ENCODE measurements around the gene SYTL1.
A peak's percentile ranks its signal among the peaks of the same experiment; 100 is the strongest.
"Not testable (repeated sequence)": the region's sequence is repeated elsewhere in the genome, so short reads cannot be mapped to it uniquely, and the experiment has no call there.

SYTL1 gene

GRCh38 chr1:27383039-27383605 is 41.3 kb downstream of the SYTL1 start, which contains the start of gene CD164L2:
CD164L2 (minus strand) TSS chr1:27383333; CDS start chr1:27383239, 94 bp downstream.
- DNase-seq: peak in 2 of 3 donors; percentile 32 to 45
- H3K9me3 ChIP-seq (ENCODE audit: control insufficient read depth, low read length): no peaks in the 10 kb centered on the region
- H3K4me3 ChIP-seq (ENCODE audit: insufficient read depth, low read depth, low read length, poor library complexity, severe bottlenecking): no peak within 1 kb of the TSS
- H3K4me1 ChIP-seq (ENCODE audit: control insufficient read depth, insufficient read depth, low read length, poor library complexity, severe bottlenecking): no peaks in the 10 kb centered on the region
- H3K36me3 ChIP-seq (ENCODE audit: control insufficient read depth, insufficient read depth, low read length): no peaks in the 10 kb centered on the region
- H3K27me3 ChIP-seq (replicated peaks; ENCODE audit: control insufficient read depth, insufficient read depth, low read length, poor library complexity, severe bottlenecking): no peaks in the 10 kb centered on the region
- H3K27ac ChIP-seq (ENCODE audit: insufficient read depth, low read length, poor library complexity, severe bottlenecking): no peak within 1 kb of the TSS

- no peak overlapping the region for H3K4me3 ChIP-seq (ENCODE audit: insufficient read depth, low read depth, low read length, poor library complexity, severe bottlenecking)
Measured at GRCh38 chr1:27383661-27384060, 41.8 kb downstream of the SYTL1 start.

GRCh38 chr1:27384797-27385196 is 43.0 kb downstream of the SYTL1 start:
- H3K9me3 ChIP-seq (ENCODE audit: control insufficient read depth, low read length); H3K4me1 ChIP-seq (ENCODE audit: control insufficient read depth, insufficient read depth, low read length, poor library complexity, severe bottlenecking); H3K4me3 ChIP-seq (ENCODE audit: insufficient read depth, low read depth, low read length, poor library complexity, severe bottlenecking); H3K27ac ChIP-seq (ENCODE audit: insufficient read depth, low read length, poor library complexity, severe bottlenecking); H3K36me3 ChIP-seq (ENCODE audit: control insufficient read depth, insufficient read depth, low read length); DNase-seq; H3K27me3 ChIP-seq (replicated peaks; ENCODE audit: control insufficient read depth, insufficient read depth, low read length, poor library complexity, severe bottlenecking): not testable (repeated sequence)

More at GRCh38 chr1:27383661-27384060, 41.8 kb downstream of the SYTL1 start:
- H3K27me3 ChIP-seq (replicated peaks; ENCODE audit: control insufficient read depth, insufficient read depth, low read length, poor library complexity, severe bottlenecking): no peaks in the 10 kb centered on the region
- no peak overlapping the region for H3K27ac ChIP-seq (ENCODE audit: insufficient read depth, low read length, poor library complexity, severe bottlenecking)
- no peaks in the 10 kb centered on the region for H3K9me3 ChIP-seq (ENCODE audit: control insufficient read depth, low read length)
- DNase-seq: no peak
- H3K36me3 ChIP-seq (ENCODE audit: control insufficient read depth, insufficient read depth, low read length): no peaks in the 10 kb centered on the region
- H3K4me1 ChIP-seq (ENCODE audit: control insufficient read depth, insufficient read depth, low read length, poor library complexity, severe bottlenecking): no peaks in the 10 kb centered on the region

GRCh38 chr1:27388337-27389005 is 46.6 kb downstream of the SYTL1 start:
- Histone ChIP-seq H3K27me3 (replicated peaks; ENCODE audit: control insufficient read depth, insufficient read depth, low read length, poor library complexity, severe bottlenecking) (no peaks in the 10 kb centered on the region), H3K9me3 (ENCODE audit: control insufficient read depth, low read length) (no peaks in the 10 kb centered on the region), H3K36me3 (ENCODE audit: control insufficient read depth, insufficient read depth, low read length) (no peaks in the 10 kb centered on the region), H3K4me3 (ENCODE audit: insufficient read depth, low read depth, low read length, poor library complexity, severe bottlenecking) (no peak overlapping the region), H3K4me1 (ENCODE audit: control insufficient read depth, insufficient read depth, low read length, poor library complexity, severe bottlenecking) (peaks cover 13% of the 10 kb centered on the region), H3K27ac (ENCODE audit: insufficient read depth, low read length, poor library complexity, severe bottlenecking) (no peak overlapping the region)
- peak; percentile 52 to 66 (median 55) for DNase-seq

- Histone ChIP-seq H3K27me3 (replicated peaks; ENCODE audit: control insufficient read depth, insufficient read depth, low read length, poor library complexity, severe bottlenecking) (no peaks in the 10 kb centered on the region), H3K4me1 (ENCODE audit: control insufficient read depth, insufficient read depth, low read length, poor library complexity, severe bottlenecking) (peaks cover 18% of the 10 kb centered on the region), H3K4me3 (ENCODE audit: insufficient read depth, low read depth, low read length, poor library complexity, severe bottlenecking) (peak overlapping the region; percentile 27), H3K36me3 (ENCODE audit: control insufficient read depth, insufficient read depth, low read length) (no peaks in the 10 kb centered on the region), H3K27ac (ENCODE audit: insufficient read depth, low read length, poor library complexity, severe bottlenecking) (no peak overlapping the region), H3K9me3 (ENCODE audit: control insufficient read depth, low read length) (no peaks in the 10 kb centered on the region)
- peak in 1 of 3 donors; percentile 27 for DNase-seq
Measured at GRCh38 chr1:27391511-27392095, 49.8 kb downstream of the SYTL1 start.

- Histone ChIP-seq H3K4me1 (ENCODE audit: control insufficient read depth, insufficient read depth, low read length, poor library complexity, severe bottlenecking) (peaks cover 18% of the 10 kb centered on the region), H3K9me3 (ENCODE audit: control insufficient read depth, low read length) (no peaks in the 10 kb centered on the region), H3K27ac (ENCODE audit: insufficient read depth, low read length, poor library complexity, severe bottlenecking) (peak within 1 kb of the TSS; percentile 47), H3K4me3 (ENCODE audit: insufficient read depth, low read depth, low read length, poor library complexity, severe bottlenecking) (peak within 1 kb of the TSS; percentile 58), H3K36me3 (ENCODE audit: control insufficient read depth, insufficient read depth, low read length) (no peaks in the 10 kb centered on the region), H3K27me3 (replicated peaks; ENCODE audit: control insufficient read depth, insufficient read depth, low read length, poor library complexity, severe bottlenecking) (no peaks in the 10 kb centered on the region)
- DNase-seq: peak; percentile 90 to 93 (median 92)
Measured at GRCh38 chr1:27392096-27392777, 50.4 kb downstream of the SYTL1 start, which contains the start of gene GPR3. GPR3 (plus strand) TSS chr1:27392622; CDS start chr1:27393799, 1,177 bp downstream.

- Histone ChIP-seq H3K36me3 (ENCODE audit: control insufficient read depth, insufficient read depth, low read length) (no peaks in the 10 kb centered on the region), H3K4me3 (ENCODE audit: insufficient read depth, low read depth, low read length, poor library complexity, severe bottlenecking) (peak overlapping the region; percentile 58), H3K27ac (ENCODE audit: insufficient read depth, low read length, poor library complexity, severe bottlenecking) (peak overlapping the region; percentile 47), H3K9me3 (ENCODE audit: control insufficient read depth, low read length) (no peaks in the 10 kb centered on the region), H3K27me3 (replicated peaks; ENCODE audit: control insufficient read depth, insufficient read depth, low read length, poor library complexity, severe bottlenecking) (no peaks in the 10 kb centered on the region), H3K4me1 (ENCODE audit: control insufficient read depth, insufficient read depth, low read length, poor library complexity, severe bottlenecking) (peaks cover 18% of the 10 kb centered on the region)
- DNase-seq: no peak
Measured at GRCh38 chr1:27392778-27393635, 51.2 kb downstream of the SYTL1 start.

- Histone ChIP-seq H3K27me3 (replicated peaks; ENCODE audit: control insufficient read depth, insufficient read depth, low read length, poor library complexity, severe bottlenecking) (no peaks in the 10 kb centered on the region), H3K36me3 (ENCODE audit: control insufficient read depth, insufficient read depth, low read length) (no peaks in the 10 kb centered on the region), H3K9me3 (ENCODE audit: control insufficient read depth, low read length) (no peaks in the 10 kb centered on the region), H3K4me3 (ENCODE audit: insufficient read depth, low read depth, low read length, poor library complexity, severe bottlenecking) (no peak overlapping the region), H3K4me1 (ENCODE audit: control insufficient read depth, insufficient read depth, low read length, poor library complexity, severe bottlenecking) (peaks cover 18% of the 10 kb centered on the region), H3K27ac (ENCODE audit: insufficient read depth, low read length, poor library complexity, severe bottlenecking) (no peak overlapping the region)
- no peak for DNase-seq
Measured at GRCh38 chr1:27393641-27394281, 51.9 kb downstream of the SYTL1 start.

GRCh38 chr1:27394282-27394658 is 52.4 kb downstream of the SYTL1 start:
- Histone ChIP-seq H3K9me3 (ENCODE audit: control insufficient read depth, low read length) (no peaks in the 10 kb centered on the region), H3K4me3 (ENCODE audit: insufficient read depth, low read depth, low read length, poor library complexity, severe bottlenecking) (no peak overlapping the region), H3K27me3 (replicated peaks; ENCODE audit: control insufficient read depth, insufficient read depth, low read length, poor library complexity, severe bottlenecking) (no peaks in the 10 kb centered on the region), H3K4me1 (ENCODE audit: control insufficient read depth, insufficient read depth, low read length, poor library complexity, severe bottlenecking) (peaks cover 18% of the 10 kb centered on the region), H3K36me3 (ENCODE audit: control insufficient read depth, insufficient read depth, low read length) (no peaks in the 10 kb centered on the region), H3K27ac (ENCODE audit: insufficient read depth, low read length, poor library complexity, severe bottlenecking) (no peak overlapping the region)
- DNase-seq: no peak

Data from effector memory CD4-positive, alpha-beta T cell (primary cell).